SK-N-SH (cell line): ENCODE data around the gene ANKRD44. TPM values are rescaled to one million over a fixed set of nuclear protein-coding genes. Genes with fewer than 3 reads are reported as not detected.

Source experiments
- CTCF ChIA-PET: fragments of 300-600, 350-600 bp; formaldehyde crosslinking; extraction: SDS; loops from one replicate; lab custom pipeline; 2021; lab: Yijun Ruan, JAX
- POLR2A ChIA-PET: fragments of 350-600 bp; sonication (Branson Sonifier 250); formaldehyde crosslinking; extraction: SDS; loops from one replicate; lab custom pipeline; 2020; ENCODE audit warnings: antibody characterized with exemption, inconsistent platforms; lab: Yijun Ruan, JAX
- DNase-seq: peaks from one replicate; pipeline ENCODE4 v3.0.0; 2012
- H2AFZ ChIP-seq: fragments of 200-600 bp; sonication (generic); 2 replicates; pipeline ENCODE4 v1.8.1; 2016; ENCODE audit warnings: antibody characterized with exemption, mild to moderate bottlenecking, low read depth
- H3F3A ChIP-seq: fragments of 200-600 bp; sonication (generic); replicated peaks from 2 replicates; pipeline ENCODE3; 2016; ENCODE audit warnings: antibody characterized with exemption, mild to moderate bottlenecking; ENCODE audit not compliant: insufficient read depth
- H3K27ac ChIP-seq, 2 experiments: fragments of 200-500 bp in 1 of 2; fragments of 200-600 bp in 1 of 2; sonication (Bioruptor generic) in 1 of 2; sonication (generic), shearing (Covaris generic) in 1 of 2; 2 replicates each; pipeline versions ENCODE4 v1.5.1 to v1.6.1; 2014 to 2016; ENCODE audit warnings: low read depth in 2 of 2, inconsistent platforms in 1 of 2, low read length in 1 of 2, mild to moderate bottlenecking in 1 of 2, mixed read lengths in 1 of 2
- H3K27me3 ChIP-seq: fragments of 200-600 bp; sonication (generic), shearing (Covaris generic); 2 replicates; pipeline ENCODE4 v1.6.1; 2016; ENCODE audit warnings: mixed run types; ENCODE audit not compliant: insufficient read depth
- H3K36me3 ChIP-seq, 2 experiments: fragments of 200-500 bp in 1 of 2; fragments of 200-600 bp in 1 of 2; sonication (Bioruptor generic) in 1 of 2; sonication (generic) in 1 of 2; replicated peaks in 1 of 2; 2 replicates each; pipeline versions ENCODE3 to v1.5.1; 2014 to 2016; ENCODE audit warnings: low read length in 1 of 2, mild to moderate bottlenecking in 1 of 2; ENCODE audit not compliant: insufficient read depth in 2 of 2, control insufficient read depth in 1 of 2
- H3K4me1 ChIP-seq, 2 experiments: fragments of 200-500 bp in 1 of 2; fragments of 200-600 bp in 1 of 2; sonication (Bioruptor generic) in 1 of 2; sonication (generic), shearing (Covaris generic) in 1 of 2; 2 replicates each; pipeline versions ENCODE4 v1.5.1 to v1.6.1; 2014 to 2016; ENCODE audit warnings: low read depth in 1 of 2, low read length in 1 of 2, mixed run types in 1 of 2; ENCODE audit not compliant: insufficient read depth in 2 of 2, control insufficient read depth in 1 of 2
- H3K4me2 ChIP-seq: fragments of 200-600 bp; sonication (generic), shearing (Covaris generic); 2 replicates; pipeline ENCODE4 v1.6.1; 2017; ENCODE audit warnings: mixed run types
- H3K4me3 ChIP-seq, 2 experiments: fragments of 200-500 bp in 1 of 2; fragments of 200-600 bp in 1 of 2; sonication (Bioruptor generic) in 1 of 2; sonication (generic), shearing (Covaris generic) in 1 of 2; 2 replicates each; pipeline versions ENCODE4 v1.5.1 to v1.8.1; 2014 to 2016; ENCODE audit warnings: low read depth in 2 of 2, inconsistent platforms in 1 of 2, low read length in 1 of 2, mild to moderate bottlenecking in 1 of 2, mixed read lengths in 1 of 2, moderate library complexity in 1 of 2
- H3K79me2 ChIP-seq: fragments of 200-600 bp; sonication (generic); 2 replicates; pipeline ENCODE4 v1.8.1; 2017; ENCODE audit warnings: mild to moderate bottlenecking; ENCODE audit not compliant: insufficient read depth
- H3K9ac ChIP-seq: fragments of 200-600 bp; sonication (generic); 2 replicates; pipeline ENCODE4 v1.6.1; 2017; ENCODE audit warnings: mixed run types
- H3K9me2 ChIP-seq: fragments of 200-600 bp; sonication (generic); 2 replicates; pipeline ENCODE4 v1.6.1; 2017; ENCODE audit warnings: mixed run types
- H3K9me3 ChIP-seq: fragments of 200-600 bp; sonication (generic); 2 replicates; pipeline ENCODE4 v1.6.1; 2017; ENCODE audit warnings: mixed run types, mild to moderate bottlenecking, moderate library complexity
- H4K20me1 ChIP-seq: fragments of 200-600 bp; sonication (generic); 2 replicates; pipeline ENCODE4 v1.6.1; 2017; ENCODE audit warnings: mild to moderate bottlenecking, mixed run types; ENCODE audit not compliant: insufficient read depth
- CTCF ChIP-seq: fragments of 200-600 bp; sonication (generic); IDR thresholded peaks from 2 replicates; pipeline ENCODE4 v1.6.1; 2017; ENCODE audit warnings: antibody characterized with exemption, mild to moderate bottlenecking, moderate library complexity
- ELF1 ChIP-seq: IDR thresholded peaks from 2 replicates; pipeline ENCODE4 v1.4.0; 2012
- GABPA ChIP-seq: IDR thresholded peaks from 2 replicates; pipeline ENCODE4 v1.4.0; 2012; ENCODE audit warnings: low read depth, mild to moderate bottlenecking
- GATA2 ChIP-seq: sonication (generic); formaldehyde crosslinking; IDR thresholded peaks from 2 replicates; pipeline ENCODE4 v1.5.0; 2020; ENCODE audit warnings: mild to moderate bottlenecking, missing genetic modification reagents
- RAD21 ChIP-seq: IDR thresholded peaks from 2 replicates; pipeline ENCODE4 v1.6.1; 2012; ENCODE audit warnings: mild to moderate bottlenecking, low read length
- SIN3A ChIP-seq: IDR thresholded peaks from 2 replicates; pipeline ENCODE4 v1.6.1; 2012; ENCODE audit warnings: low read depth, mild to moderate bottlenecking, low read length, moderate library complexity, borderline replicate concordance
- WGBS: methylation state at CpG from one replicate; pipeline ENCODE4 v1.1.6; 2017; ENCODE audit warnings: low lambda C conversion rate; 5-methylcytosine and 5-hydroxymethylcytosine counted together
- polyA plus RNA-seq, 3 experiments: library from polyadenylated mRNA; depleted of rRNA; stranded (reverse); fragments of >200 nt; gene quantifications; 2 replicates each; pipeline ENCODE4 v1.2.3, GENCODE V29; 2012
- TF ChIP-seq, protein P1 (sequence below): IDR thresholded peaks from 2 replicates; pipeline ENCODE4 v1.4.0; 2012; ENCODE audit warnings: low read depth, borderline replicate concordance
- TF ChIP-seq, protein P2 (sequence below): IDR thresholded peaks from 2 replicates; pipeline ENCODE4; 2012

ANKRD44 gene
- polyA plus RNA-seq, 1 of the 3 experiments (the other 2 are of a cell fraction), result 12.5 TPM

- Histone ChIP-seq H4K20me1 (no peaks in the 10 kb centered on the region), H3K27ac (no peak overlapping the region; a peak in 1 of 4 replicates), H3K27me3 (no peaks in the 10 kb centered on the region), H3K4me3 (no peak overlapping the region), H3K9me2 (no peaks in the 10 kb centered on the region), H3K9me3 (no peaks in the 10 kb centered on the region), H3K79me2 (no peaks in the 10 kb centered on the region), H3K4me2 (no peak overlapping the region), H3K4me1 (peaks cover 21 to 36% of the 10 kb centered on the region in 2 experiments; a peak in 3 of 4 replicates), H3K36me3 (no peaks in the 10 kb centered on the region), H2AFZ (no peak overlapping the region), H3F3A (no peaks in the 10 kb centered on the region), H3K9ac (no peak overlapping the region)
- WGBS, result 97% methylated on average over 2 of the region's 2 CpGs
- DNase-seq, result no peak
- POLR2A ChIA-PET, result no interaction called here
- CTCF ChIA-PET, result interaction anchor here (0.5 to 0.8 kb wide), 2 partner anchors 48 to 140 kb away, joined by 3 read pairs; no protein-coding TSS in a partner anchor
- TF ChIP-seq, protein P1, sequence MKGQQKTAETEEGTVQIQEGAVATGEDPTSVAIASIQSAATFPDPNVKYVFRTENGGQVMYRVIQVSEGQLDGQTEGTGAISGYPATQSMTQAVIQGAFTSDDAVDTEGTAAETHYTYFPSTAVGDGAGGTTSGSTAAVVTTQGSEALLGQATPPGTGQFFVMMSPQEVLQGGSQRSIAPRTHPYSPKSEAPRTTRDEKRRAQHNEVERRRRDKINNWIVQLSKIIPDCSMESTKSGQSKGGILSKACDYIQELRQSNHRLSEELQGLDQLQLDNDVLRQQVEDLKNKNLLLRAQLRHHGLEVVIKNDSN, result no peak
- TF ChIP-seq RAD21, result no peak
Observed at GRCh38 chr2:197258580-197258979, 52.0 kb downstream of the ANKRD44 start.

GRCh38 chr2:197256547-197257170 is 53.9 kb downstream of the ANKRD44 start:
- Histone ChIP-seq H3K27ac (peak overlapping the region in 1 of 2 experiments; percentile 98; a peak in 2 of 4 replicates), H3K4me1 (peaks cover 14 to 23% of the 10 kb centered on the region in 2 experiments; a peak in 2 of 4 replicates), H3K9me2 (no peaks in the 10 kb centered on the region), H3K27me3 (no peaks in the 10 kb centered on the region), H2AFZ (peak overlapping the region; percentile 42; the same call in 1 of the 2 replicates), H3K9ac (peak overlapping the region; percentile 39; the same call in 1 of the 2 replicates), H3K4me3 (no peak overlapping the region), H3K36me3 (no peaks in the 10 kb centered on the region), H3K4me2 (no peak overlapping the region; the same call in 1 of the 2 replicates), H3K9me3 (no peaks in the 10 kb centered on the region), H4K20me1 (no peaks in the 10 kb centered on the region), H3F3A (no peaks in the 10 kb centered on the region), H3K79me2 (no peaks in the 10 kb centered on the region)
- no peak for DNase-seq
- ChIA-PET POLR2A (interaction anchor here (0.6 kb wide), 1 partner anchor 23 kb away, joined by 3 read pairs; no protein-coding TSS in a partner anchor), CTCF (interaction anchor here (1.2 to 3.1 kb wide), 3 partner anchors 10 to 143 kb away, joined by 4 to 19 read pairs (median 5); no protein-coding TSS in a partner anchor)
- WGBS, result 88% methylated on average over 2 of the region's 2 CpGs
- no peak for TF ChIP-seq GATA2
- TF ChIP-seq, protein P2, sequence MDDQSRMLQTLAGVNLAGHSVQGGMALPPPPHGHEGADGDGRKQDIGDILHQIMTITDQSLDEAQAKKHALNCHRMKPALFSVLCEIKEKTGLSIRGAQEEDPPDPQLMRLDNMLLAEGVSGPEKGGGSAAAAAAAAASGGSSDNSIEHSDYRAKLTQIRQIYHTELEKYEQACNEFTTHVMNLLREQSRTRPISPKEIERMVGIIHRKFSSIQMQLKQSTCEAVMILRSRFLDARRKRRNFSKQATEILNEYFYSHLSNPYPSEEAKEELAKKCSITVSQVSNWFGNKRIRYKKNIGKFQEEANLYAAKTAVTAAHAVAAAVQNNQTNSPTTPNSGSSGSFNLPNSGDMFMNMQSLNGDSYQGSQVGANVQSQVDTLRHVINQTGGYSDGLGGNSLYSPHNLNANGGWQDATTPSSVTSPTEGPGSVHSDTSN, result no peak

GRCh38 chr2:197256021-197256420 is 54.6 kb downstream of the ANKRD44 start:
- Histone ChIP-seq H3K4me1 (peaks cover 19 to 21% of the 10 kb centered on the region in 2 experiments; a peak in 2 of 4 replicates), H2AFZ (peak overlapping the region; percentile 42), H3K9ac (peak overlapping the region; percentile 39), H3K27ac (peak overlapping the region; percentile 43 to 98), H3K79me2 (no peaks in the 10 kb centered on the region), H3K36me3 (no peaks in the 10 kb centered on the region), H3K27me3 (no peaks in the 10 kb centered on the region), H4K20me1 (no peaks in the 10 kb centered on the region), H3K9me3 (no peaks in the 10 kb centered on the region), H3F3A (peaks cover 4% of the 10 kb centered on the region), H3K4me3 (no peak overlapping the region)
- DNase-seq, result no peak
- ChIA-PET CTCF (interaction anchor here (1.4 to 3.1 kb wide), 3 partner anchors 10 to 142 kb away, joined by 4 to 19 read pairs (median 5); no protein-coding TSS in a partner anchor), POLR2A (no interaction called here)
- TF ChIP-seq CTCF, result no peak
- no peak for TF ChIP-seq ELF1
- no peak for TF ChIP-seq SIN3A
- TF ChIP-seq GABPA, result no peak
- TF ChIP-seq, all 33 proteins: peak for 0
- H3K4me2 ChIP-seq, result peak overlapping the region; percentile 67
- no peaks in the 10 kb centered on the region for H3K9me2 ChIP-seq
